H9 (cell line): ENCODE data around the gene ARMH3. TPM values are rescaled to one million over a fixed set of nuclear protein-coding genes. Genes with fewer than 3 reads are reported as not detected.

Experiments used
- DNase-seq: peaks from one replicate; pipeline ENCODE4 v3.0.0-alpha.2; 2017
- H2AFZ ChIP-seq: one replicate; pipeline ENCODE4 v1.6.1; 2013; ENCODE audit warnings: mild to moderate bottlenecking, low read length, control low read depth, moderate library complexity
- H2AK5ac ChIP-seq: 2 replicates; pipeline ENCODE4 v1.6.1; 2013; ENCODE audit warnings: low read length, control low read depth, mixed read lengths; ENCODE audit not compliant: insufficient read length
- H2BK120ac ChIP-seq: one replicate; pipeline ENCODE4 v1.6.1; 2013; ENCODE audit warnings: low read depth, mild to moderate bottlenecking, low read length, control low read depth, inconsistent platforms; ENCODE audit not compliant: poor library complexity, severe bottlenecking
- H2BK12ac ChIP-seq: 2 replicates; pipeline ENCODE4 v1.6.1; 2013; ENCODE audit warnings: low read length, control low read depth, mixed read lengths, low read depth; ENCODE audit not compliant: insufficient read length
- H2BK15ac ChIP-seq: 2 replicates; pipeline ENCODE4 v1.6.1; 2013; ENCODE audit warnings: low read depth, low read length, control low read depth
- H2BK20ac ChIP-seq: one replicate; pipeline ENCODE4 v1.6.1; 2013; ENCODE audit warnings: low read depth, mild to moderate bottlenecking, low read length, control low read depth, inconsistent platforms; ENCODE audit not compliant: poor library complexity, severe bottlenecking
- H2BK5ac ChIP-seq: 2 replicates; pipeline ENCODE4 v1.6.1; 2013; ENCODE audit warnings: low read length, control low read depth, mixed read lengths; ENCODE audit not compliant: insufficient read length
- H3K14ac ChIP-seq: 2 replicates; pipeline ENCODE4 v1.6.1; 2013; ENCODE audit warnings: low read length, control low read depth; ENCODE audit not compliant: insufficient read depth
- H3K18ac ChIP-seq: 2 replicates; pipeline ENCODE4 v1.6.1; 2013; ENCODE audit warnings: low read depth, mild to moderate bottlenecking, mixed read lengths, low read length, control low read depth; ENCODE audit not compliant: insufficient read length
- H3K23ac ChIP-seq: 2 replicates; pipeline ENCODE4 v1.6.1; 2013; ENCODE audit warnings: low read length, control low read depth, mixed read lengths, low read depth; ENCODE audit not compliant: insufficient read length
- H3K23me2 ChIP-seq: 2 replicates; pipeline ENCODE4 v1.6.1; 2013; ENCODE audit warnings: low read depth, mild to moderate bottlenecking, mixed read lengths, low read length, control low read depth; ENCODE audit not compliant: insufficient read length, poor library complexity, severe bottlenecking
- H3K27ac ChIP-seq: 2 replicates; pipeline ENCODE4 v1.5.1; 2013; ENCODE audit warnings: low read length, control low read depth, mixed read lengths, low read depth; ENCODE audit not compliant: insufficient read length
- H3K27me3 ChIP-seq: 2 replicates; pipeline ENCODE4 v1.6.1; 2013; ENCODE audit warnings: low read length, control low read depth, inconsistent platforms; ENCODE audit not compliant: insufficient read depth
- H3K4ac ChIP-seq: 2 replicates; pipeline ENCODE4 v1.6.1; 2013; ENCODE audit warnings: low read depth, mild to moderate bottlenecking, control low read depth, inconsistent platforms, low read length, moderate library complexity
- H3K4me1 ChIP-seq: 2 replicates; pipeline ENCODE4 v1.6.1; 2013; ENCODE audit warnings: low read length, control low read depth, inconsistent platforms; ENCODE audit not compliant: insufficient read depth
- H3K4me2 ChIP-seq: 2 replicates; pipeline ENCODE4 v1.6.1; 2013; ENCODE audit warnings: low read length, control low read depth, mixed read lengths; ENCODE audit not compliant: insufficient read length, insufficient read depth
- H3K56ac ChIP-seq: 2 replicates; pipeline ENCODE4 v1.6.1; 2013; ENCODE audit warnings: low read depth, mild to moderate bottlenecking, mixed read lengths, low read length, control low read depth; ENCODE audit not compliant: insufficient read length
- H3K79me1 ChIP-seq: 2 replicates; pipeline ENCODE4 v1.6.1; 2013; ENCODE audit warnings: low read depth, mild to moderate bottlenecking, moderate library complexity, low read length, control low read depth, inconsistent platforms; ENCODE audit not compliant: insufficient read depth, poor library complexity, severe bottlenecking
- H3K79me2 ChIP-seq: 2 replicates; pipeline ENCODE4 v1.6.1; 2013; ENCODE audit warnings: low read length, control low read depth, inconsistent platforms; ENCODE audit not compliant: insufficient read depth
- H3K9ac ChIP-seq: 2 replicates; pipeline ENCODE4 v1.6.1; 2013; ENCODE audit warnings: low read length, control low read depth, mixed read lengths; ENCODE audit not compliant: insufficient read length; ENCODE audit errors: extremely low read depth
- H3K9me3 ChIP-seq: one replicate; pipeline ENCODE4 v1.6.1; 2013; ENCODE audit warnings: low read depth, low read length, inconsistent platforms; ENCODE audit not compliant: control insufficient read depth
- H3T11ph ChIP-seq: one replicate; pipeline ENCODE4 v1.6.1; 2013; ENCODE audit warnings: mild to moderate bottlenecking, low read length, control low read depth, inconsistent platforms
- H4K20me1 ChIP-seq: one replicate; pipeline ENCODE4 v1.6.1; 2013; ENCODE audit not compliant: control insufficient read depth, insufficient read length, insufficient read depth
- H4K5ac ChIP-seq: 2 replicates; pipeline ENCODE4 v1.6.1; 2013; ENCODE audit warnings: low read depth, mild to moderate bottlenecking, mixed read lengths, low read length, control low read depth; ENCODE audit not compliant: insufficient read length
- H4K8ac ChIP-seq: replicated peaks from 2 replicates; pipeline ENCODE4 v1.6.1; 2013; ENCODE audit warnings: low read length, control low read depth, mixed read lengths, low read depth; ENCODE audit not compliant: insufficient read length
- H4K91ac ChIP-seq: 2 replicates; pipeline ENCODE4 v1.6.1; 2013; ENCODE audit warnings: low read depth, mild to moderate bottlenecking, moderate library complexity, mixed read lengths, low read length, control low read depth; ENCODE audit not compliant: insufficient read length
- H3K27ac Mint-ChIP-seq, 3 experiments: 2 replicates in 2 of 3; 3 replicates in 1 of 3; pipeline ENCODE4 v1.8.0; 2020 to 2021; ENCODE audit warnings: mixed read lengths in 3 of 3, mild to moderate bottlenecking in 1 of 3, moderate library complexity in 1 of 3
- H3K27me3 Mint-ChIP-seq: 2 replicates; pipeline ENCODE4 v1.8.0; 2021; ENCODE audit warnings: low read depth, mild to moderate bottlenecking, moderate library complexity, mixed read lengths
- H3K36me3 Mint-ChIP-seq, 3 experiments: 2 replicates in 2 of 3; 3 replicates in 1 of 3; pipeline ENCODE4 v1.8.0; 2020 to 2021; ENCODE audit warnings: low read depth in 3 of 3, mixed read lengths in 3 of 3; ENCODE audit not compliant: insufficient read depth in 1 of 3
- H3K4me1 Mint-ChIP-seq, 2 experiments: 2 replicates each; pipeline ENCODE4 v1.8.0; 2020; ENCODE audit warnings: mixed read lengths in 2 of 2
- H3K4me3 Mint-ChIP-seq, 2 experiments: 2 replicates in 1 of 2; 3 replicates in 1 of 2; pipeline ENCODE4 v1.8.0; 2020 to 2021; ENCODE audit warnings: mild to moderate bottlenecking in 2 of 2, mixed read lengths in 2 of 2, moderate library complexity in 1 of 2
- H3K9me3 Mint-ChIP-seq, 2 experiments: 2 replicates in 1 of 2; 3 replicates in 1 of 2; pipeline ENCODE4 v1.8.0; 2020; ENCODE audit warnings: mild to moderate bottlenecking in 2 of 2, mixed read lengths in 2 of 2, moderate library complexity in 1 of 2
- CTCF ChIP-seq: fragments of 200-600 bp; sonication (generic); conservative IDR thresholded peaks from 3 replicates; pipeline ENCODE4 v1.8.0; 2021; ENCODE audit warnings: antibody characterized with exemption, mild to moderate bottlenecking
- WGBS: extraction: QIAGEN DNeasy Blood & Tissue Kit; methylation state at CpG from one replicate; pipeline ENCODE4 v1.1.7; 2013; ENCODE audit warnings: missing lambda C conversion rate, low lambda C conversion rate, mixed read lengths; ENCODE audit not compliant: insufficient read length; ENCODE audit errors: extremely low coverage; 5-methylcytosine and 5-hydroxymethylcytosine counted together
- total RNA-seq: library from RNA; stranded (reverse); gene quantifications from 2 replicates; pipeline ENCODE4 v1.2.1, GENCODE V29; 2021

Gene ARMH3
- total RNA-seq, 1 experiment from 2014 or later: 20.4 TPM

DNA sequence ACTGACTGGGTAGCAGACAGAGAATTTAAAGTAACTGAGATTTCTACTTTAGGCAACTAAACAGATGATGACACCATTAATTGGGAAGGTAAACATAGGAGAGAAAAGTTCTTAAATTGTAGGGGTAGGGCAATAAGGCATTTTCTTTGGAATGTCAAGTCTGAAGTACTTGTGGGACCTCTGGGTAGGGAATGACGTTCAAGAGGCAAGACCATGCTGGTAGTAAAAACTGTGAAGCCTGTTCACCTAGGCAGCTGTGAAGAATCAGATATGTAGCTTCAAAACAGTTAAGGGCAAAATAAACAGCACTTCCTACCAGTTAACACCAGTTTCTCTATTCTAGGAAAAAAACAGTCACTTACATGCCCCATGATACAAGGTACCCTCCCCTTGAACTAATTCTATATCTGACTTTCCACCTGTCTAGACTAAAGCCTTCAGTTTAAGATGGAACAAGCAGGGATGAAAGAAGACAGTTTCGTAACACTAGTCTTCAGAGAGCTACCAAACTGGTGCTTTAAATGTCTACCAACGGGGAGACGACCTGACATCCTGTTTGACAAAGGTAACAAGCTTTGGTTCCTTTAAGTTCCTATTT is 149.3 kb downstream of the ARMH3 start:
- no peak for TF ChIP-seq CTCF
- Histone ChIP-seq H3K18ac (no peak overlapping the region), H3K79me1 (no peaks in the 10 kb centered on the region), H2AK5ac (no peak overlapping the region), H4K8ac (no peak overlapping the region), H3K23me2 (no peaks in the 10 kb centered on the region), H2BK120ac (no peak overlapping the region), H3K4ac (no peak overlapping the region), H3K23ac (no peak overlapping the region), H2BK15ac (no peak overlapping the region), H3K9me3 (no peaks in the 10 kb centered on the region), H3K79me2 (no peaks in the 10 kb centered on the region), H4K91ac (no peak overlapping the region), H3T11ph (no peak overlapping the region), H3K56ac (no peak overlapping the region), H3K27ac (no peak overlapping the region), H2BK12ac (no peak overlapping the region), H2BK20ac (no peak overlapping the region), H3K4me1 (peaks cover 5% of the 10 kb centered on the region), H4K20me1 (no peaks in the 10 kb centered on the region), H3K9ac (no peak overlapping the region), H3K4me2 (no peak overlapping the region), H3K14ac (no peak overlapping the region), H3K27me3 (no peaks in the 10 kb centered on the region), H2BK5ac (no peak overlapping the region), H2AFZ (no peak overlapping the region), H4K5ac (no peak overlapping the region)
- H3K27me3 Mint-ChIP-seq: no peaks in the 10 kb centered on the region
- no peak overlapping the region for H3K27ac Mint-ChIP-seq
- WGBS: no CpG with 5 or more reads among the region's 4 CpGs
- H3K4me3 Mint-ChIP-seq: no peak overlapping the region
- H3K9me3 Mint-ChIP-seq: no peaks in the 10 kb centered on the region
- DNase-seq: no peak
- peaks cover 29 to 34% of the 10 kb centered on the region in 2 experiments for H3K4me1 Mint-ChIP-seq
- H3K36me3 Mint-ChIP-seq: peaks cover 0 to 4% (median 2%) of the 10 kb centered on the region in 3 experiments; a peak in 2 of 7 replicates
